Omental fat pad (tissue), 4 donors: ENCODE data around the gene MOSMO. TPM values are rescaled to one million over a fixed set of nuclear protein-coding genes. Genes with fewer than 3 reads are reported as not detected.

ENCODE experiments used
- ATAC-seq: fragments of 150-250 bp; one replicate; pipeline ENCODE4 v1.9.1; 2016; ENCODE audit warnings: mild to moderate bottlenecking, moderate library complexity; ENCODE audit not compliant: low FRiP score
- DNase-seq: peaks from one replicate; pipeline ENCODE4 v3.0.0-alpha.2; 2019; ENCODE audit warnings: low spot score
- CTCF ChIP-seq, 3 donors: fragments of 450-650 bp; IDR thresholded peaks; one replicate each; pipeline ENCODE4 v1.5.1; 2016 to 2017; ENCODE audit warnings: antibody characterized with exemption in 3 of 3, mild to moderate bottlenecking in 3 of 3, moderate library complexity in 2 of 3
- total RNA-seq, 4 donors: library from RNA; depleted of rRNA; stranded (reverse); fragments of >200 nt; gene quantifications; one replicate each; pipeline ENCODE4 v1.1.0, GENCODE V29; 2016

The MOSMO gene
- total RNA-seq, 4 donors from 2014 or later, result 18.7 to 35.2 (median 25.8) TPM

GRCh38 chr16:22089910-22090309 is 82.0 kb downstream of the MOSMO start:
- ATAC-seq (no peak), DNase-seq (no peak)
- no peak for TF ChIP-seq CTCF (IDR thresholded peaks at IDR 0.05)

DNA sequence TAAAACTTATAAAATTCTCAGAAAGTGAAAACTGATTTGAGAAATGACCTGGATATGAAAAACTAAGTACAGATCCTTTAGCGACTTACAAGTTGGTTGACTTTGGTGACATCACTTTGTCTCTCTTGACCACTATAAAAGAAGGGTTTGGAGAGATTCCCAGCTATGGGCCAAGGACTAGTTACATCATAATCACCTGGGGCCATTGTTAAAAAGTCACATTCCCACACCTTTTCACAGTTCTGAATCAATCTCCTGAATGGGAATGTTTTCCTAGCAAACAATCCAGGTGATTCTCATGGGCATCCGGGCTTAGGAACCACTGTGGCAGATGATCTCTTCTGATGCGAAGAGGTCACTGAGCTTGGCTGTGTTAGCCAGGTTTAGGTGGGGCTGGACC is 83.8 kb downstream of the MOSMO start:
- ATAC-seq (no peak), DNase-seq (no peak)
- no peak for TF ChIP-seq CTCF (IDR thresholded peaks at IDR 0.05)

- no peak for TF ChIP-seq CTCF (IDR thresholded peaks at IDR 0.05)
- DNase-seq (no peak), ATAC-seq (no peak)
These were observed 84.4 kb downstream of the MOSMO start, which contains the start of gene VWA3A for GRCh38 chr16:22092143-22092933. Gene VWA3A (plus strand): TSS chr16:22092541. CDS start chr16:22092638, 97 bp downstream.

DNA sequence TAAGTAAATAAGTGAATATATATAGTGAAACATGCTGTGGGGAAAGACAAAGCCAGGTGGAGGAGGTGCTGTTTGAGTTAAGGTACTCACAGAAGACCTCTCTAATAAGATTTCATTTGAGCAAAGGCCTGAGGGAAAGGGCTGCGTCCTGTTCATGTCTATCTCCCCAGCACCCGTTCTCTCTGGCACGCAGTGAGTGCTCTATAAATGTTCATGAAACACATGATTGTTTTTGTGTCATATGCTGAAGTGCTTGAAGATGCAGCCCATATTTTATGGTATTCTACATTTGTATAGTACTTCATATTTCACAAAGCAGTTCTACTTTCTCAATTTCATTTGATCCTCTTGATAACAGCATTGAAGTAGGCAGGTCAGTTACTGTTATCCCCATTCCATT is 85.4 kb downstream of the MOSMO start:
- DNase-seq (no peak), ATAC-seq (no peak)
- no peak for TF ChIP-seq CTCF (IDR thresholded peaks at IDR 0.05)

GRCh38 chr16:22093996-22094395 is 86.1 kb downstream of the MOSMO start:
- no peak for TF ChIP-seq CTCF (IDR thresholded peaks at IDR 0.05)
- DNase-seq (no peak), ATAC-seq (no peak)

- DNase-seq, result no peak
- no peak for ATAC-seq
- no peak for TF ChIP-seq CTCF (IDR thresholded peaks at IDR 0.05)
These were observed 90.7 kb downstream of the MOSMO start for GRCh38 chr16:22098405-22099255.
